Cardiac septum (tissue), 1 donor: ENCODE results near the gene ZNF688. TPM values are rescaled to one million over a fixed set of nuclear protein-coding genes. Genes with fewer than 3 reads are reported as not detected.
"Not testable (repeated sequence)": the region's sequence is repeated elsewhere in the genome, so short reads cannot be mapped to it uniquely, and the experiment has no call there.

Source experiments
- DNase-seq: peaks from one replicate; pipeline ENCODE4 v3.0.0-alpha.2; 2020; ENCODE audit warnings: low spot score
- intact Hi-C: fragments of 100-400 bp; cut with DNase I; formaldehyde crosslinking; loops from one replicate; pipeline ENCODE4 v1.14.0; 2022
- total RNA-seq: library from RNA; stranded (reverse); fragmentation: NEBNext Ultra II Directional; extraction: Animal tissue kit (Norgen Biotek cat#: 25700); gene quantifications from one replicate; pipeline ENCODE4 v1.2.1, GENCODE V29; 2021
- donor health status: DM: no; HTN: no; CAD: no.

ZNF688 gene
- total RNA-seq, 1 donor from 2014 or later: 12.1 TPM

DNA sequence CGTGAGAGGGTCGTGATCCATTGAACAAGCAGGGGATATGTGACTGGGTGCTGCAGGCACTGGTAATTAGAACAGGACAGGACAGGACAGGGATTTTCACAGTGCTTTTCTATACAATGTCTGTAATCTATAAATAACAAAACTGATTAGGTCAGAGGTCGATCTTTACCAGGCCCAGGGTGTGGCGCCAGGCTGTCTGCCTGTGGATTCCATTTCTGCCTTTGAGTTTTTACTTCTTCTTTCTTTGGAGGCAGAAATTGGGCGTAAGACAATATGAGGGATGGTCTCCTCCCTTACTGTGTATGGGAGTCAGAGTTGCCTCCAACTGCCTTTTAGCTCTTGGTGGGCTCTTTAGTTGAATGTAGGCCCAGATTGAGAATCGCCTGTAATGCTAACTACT is 11.8 kb downstream of the ZNF688 start:
- no peak for DNase-seq
- intact Hi-C loops: loop anchor here (2.0 kb wide), 1 partner anchor 69 kb away; no protein-coding TSS in a partner anchor

GRCh38 chr16:30558789-30559377 is 12.6 kb downstream of the ZNF688 start:
- DNase-seq: no peak
- intact Hi-C loops: loop anchor here (1.0 to 2.0 kb wide), 3 partner anchors 12 to 70 kb away; partner anchors contain the start of gene ZNF688

DNA sequence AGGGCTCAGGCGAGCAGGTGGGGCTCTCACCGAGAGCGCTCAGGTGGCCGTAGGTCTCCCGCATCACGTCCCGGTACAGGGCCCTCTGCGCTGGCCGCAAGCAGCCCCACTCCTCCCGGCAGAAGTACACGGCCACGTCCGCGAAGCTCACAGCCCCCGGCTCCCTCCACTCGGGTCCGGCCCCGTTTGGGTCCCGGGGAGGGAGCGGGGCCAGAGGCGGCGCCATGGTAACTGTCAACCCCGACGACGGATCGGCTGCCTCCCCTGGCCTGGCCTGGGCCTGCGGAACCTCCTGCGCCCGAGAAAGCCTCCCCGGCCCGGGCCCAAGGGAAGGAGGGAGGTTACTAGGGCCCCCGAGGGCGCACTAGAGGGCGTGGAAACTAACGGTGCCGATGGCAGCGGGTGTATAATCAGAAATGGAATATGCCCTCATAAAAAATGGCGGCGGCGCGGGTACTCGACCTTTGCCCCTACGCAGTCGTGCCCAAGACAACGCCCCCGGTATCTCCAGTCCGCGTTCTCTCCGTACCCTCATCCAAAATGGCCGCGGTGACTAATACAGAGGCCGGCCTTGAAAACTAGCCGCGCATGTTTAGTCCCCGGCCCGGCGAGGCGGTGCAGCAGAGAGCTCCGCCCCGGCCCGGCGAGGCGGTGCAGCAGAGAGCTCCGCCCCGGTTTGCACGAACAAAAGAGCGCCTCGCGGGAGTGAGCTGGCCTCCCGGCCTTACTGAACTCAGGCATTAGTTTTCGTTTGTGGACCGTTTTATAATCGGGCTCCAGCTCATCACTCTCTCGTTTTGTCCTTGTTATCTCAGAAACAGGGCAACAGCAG is 13.3 kb downstream of the ZNF688 start, which contains the start of gene ZNF764:
Gene ZNF764 (minus strand): TSS at position 418 of the 832 bp plus-strand sequence. CDS start 192 bp downstream, at position 226.
- DNase-seq: peak; percentile 100
- intact Hi-C loops: loop anchor here (1.0 to 2.0 kb wide), 3 partner anchors 13 to 71 kb away; partner anchors contain the start of gene ZNF688

GRCh38 chr16:30557707-30557956 is 13.9 kb downstream of the ZNF688 start:
- intact Hi-C loops: no loop called here
- DNase-seq: no peak

GRCh38 chr16:30556125-30556473 is 15.4 kb downstream of the ZNF688 start:
- intact Hi-C loops: no loop called here
- no peak for DNase-seq

GRCh38 chr16:30555315-30556124 is 16.0 kb downstream of the ZNF688 start:
- intact Hi-C loops: no loop called here
- no peak for DNase-seq

- intact Hi-C loops: no loop called here
These were observed 16.8 kb downstream of the ZNF688 start for GRCh38 chr16:30554557-30555314.

DNA sequence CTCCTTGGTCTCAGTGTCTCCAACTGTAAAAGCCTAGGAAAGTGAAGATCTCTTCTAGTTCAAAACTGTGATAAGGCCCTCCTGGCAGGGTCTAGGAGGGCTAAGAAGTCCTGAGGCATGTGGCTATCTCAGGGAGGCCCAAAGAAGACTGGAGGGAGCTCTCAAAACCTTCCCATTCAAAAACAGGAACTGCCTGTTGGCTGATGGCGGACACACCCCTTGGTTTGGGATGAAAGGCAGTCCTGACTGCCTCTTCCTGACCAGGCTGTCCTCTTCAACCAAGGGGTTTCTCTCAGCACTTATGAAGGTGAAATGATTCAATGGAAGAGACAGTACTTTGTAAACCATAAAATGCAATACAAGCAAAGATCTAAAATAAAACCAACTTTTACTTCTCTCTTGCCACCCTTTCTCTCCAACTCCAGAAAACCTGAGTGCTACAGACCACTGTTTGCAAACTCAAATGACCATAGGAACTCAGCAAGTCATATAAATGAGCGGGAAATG is 18.1 kb downstream of the ZNF688 start:
- intact Hi-C loops: no loop called here
- no peak for DNase-seq

More at GRCh38 chr16:30554557-30555314, 16.8 kb downstream of the ZNF688 start:
- DNase-seq: no peak

GRCh38 chr16:30552956-30553355 is 18.6 kb downstream of the ZNF688 start:
- no peak for DNase-seq
- intact Hi-C loops: no loop called here

GRCh38 chr16:30551781-30552180 is 19.7 kb downstream of the ZNF688 start:
- intact Hi-C loops: no loop called here
- no peak for DNase-seq

- DNase-seq: no peak
- intact Hi-C loops: no loop called here
These were observed 22.9 kb downstream of the ZNF688 start for GRCh38 chr16:30548416-30549253.

DNA sequence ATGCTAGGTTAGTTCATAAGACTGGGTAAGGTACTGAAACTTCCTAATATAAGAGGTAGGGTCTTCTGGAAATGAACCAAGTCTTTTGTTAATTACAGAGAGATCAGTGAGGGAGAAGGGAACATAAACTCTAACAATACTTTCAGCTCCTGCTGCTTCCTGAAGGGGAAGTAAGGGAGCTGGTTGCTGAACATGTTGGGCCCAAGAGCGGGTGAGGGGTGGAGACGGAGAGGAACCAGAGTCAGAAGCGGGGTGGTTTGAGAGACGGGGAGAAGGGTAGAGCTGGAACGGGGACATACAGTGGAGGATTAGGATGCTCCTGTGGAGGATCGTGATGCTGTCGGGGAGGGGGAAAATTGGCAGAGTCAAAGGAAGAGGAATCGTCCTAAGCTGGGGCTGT is 25.4 kb downstream of the ZNF688 start:
- DNase-seq: no peak
- intact Hi-C loops: no loop called here

- no peak for DNase-seq
- intact Hi-C loops: no loop called here
These were observed 28.4 kb downstream of the ZNF688 start for GRCh38 chr16:30543067-30543466.

DNA sequence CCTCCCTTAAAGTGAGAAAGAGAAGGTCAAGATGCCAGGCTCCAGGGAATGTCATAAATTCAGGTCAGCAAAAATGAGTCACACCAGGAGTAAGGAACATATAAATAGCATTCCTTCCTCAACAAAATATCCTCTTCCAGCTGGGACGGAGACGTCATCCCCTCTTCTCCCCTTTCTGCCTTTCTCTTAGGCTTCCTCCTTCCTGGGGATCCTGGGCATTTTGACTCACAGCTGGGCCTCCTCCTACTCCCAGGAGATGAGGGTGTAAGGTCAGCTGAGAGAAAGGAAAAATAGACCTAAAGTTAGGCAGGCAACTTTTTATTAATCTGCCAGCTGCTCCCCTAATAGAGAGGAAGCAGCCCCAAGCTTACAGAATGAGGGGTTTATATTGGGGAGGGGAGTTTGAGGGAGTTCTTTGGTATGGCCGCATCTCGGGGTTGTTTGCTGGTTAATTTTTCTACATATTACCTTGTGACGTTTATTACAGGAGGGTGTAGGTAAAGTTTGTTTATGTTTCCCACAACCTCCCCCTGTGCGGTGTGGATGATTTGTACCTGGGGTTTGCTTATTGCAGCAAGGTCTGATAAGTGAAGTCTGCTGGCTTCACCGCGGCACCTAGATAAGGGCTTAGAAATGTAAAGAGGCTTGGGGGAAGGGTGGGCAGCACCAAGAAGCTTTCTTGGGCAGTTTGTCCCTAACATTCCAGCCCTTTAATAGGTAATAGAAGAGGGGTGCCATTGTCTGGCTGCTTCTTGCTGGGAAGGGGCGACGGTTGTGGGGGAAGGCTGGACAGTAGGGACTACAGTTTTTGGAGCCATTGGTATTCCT is 29.8 kb downstream of the ZNF688 start:
- DNase-seq: no peak

DNA sequence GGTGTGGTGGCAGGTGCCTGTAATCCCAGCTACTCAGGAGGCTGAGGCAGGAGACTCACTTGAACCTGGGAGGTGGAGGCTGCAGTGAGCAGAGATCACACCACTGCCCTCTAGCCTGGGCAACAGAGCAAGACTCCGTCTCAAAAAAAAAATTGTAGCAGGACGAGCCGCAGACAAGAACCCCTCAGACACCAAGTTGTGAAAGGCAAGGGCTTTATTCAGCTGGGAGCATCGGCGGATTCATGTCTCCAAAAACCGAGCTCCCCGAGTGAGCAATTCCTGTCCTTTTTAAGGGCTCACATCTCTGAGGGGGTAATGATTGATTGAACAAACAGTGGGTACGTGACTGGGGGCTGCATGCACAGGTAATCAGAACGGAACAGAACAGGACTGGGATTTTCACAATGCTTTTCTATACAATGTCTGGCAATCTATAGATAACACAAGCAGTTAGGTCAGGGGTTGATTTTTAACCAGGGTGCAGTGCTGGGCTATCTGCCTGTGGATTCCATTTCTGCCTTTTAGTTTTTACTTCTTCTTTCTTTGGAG is 30.5 kb downstream of the ZNF688 start:
- DNase-seq, intact Hi-C loops: not testable (repeated sequence)

More for the DNA sequence above, 29.8 kb downstream of the ZNF688 start:
- intact Hi-C loops: no loop called here

DNA sequence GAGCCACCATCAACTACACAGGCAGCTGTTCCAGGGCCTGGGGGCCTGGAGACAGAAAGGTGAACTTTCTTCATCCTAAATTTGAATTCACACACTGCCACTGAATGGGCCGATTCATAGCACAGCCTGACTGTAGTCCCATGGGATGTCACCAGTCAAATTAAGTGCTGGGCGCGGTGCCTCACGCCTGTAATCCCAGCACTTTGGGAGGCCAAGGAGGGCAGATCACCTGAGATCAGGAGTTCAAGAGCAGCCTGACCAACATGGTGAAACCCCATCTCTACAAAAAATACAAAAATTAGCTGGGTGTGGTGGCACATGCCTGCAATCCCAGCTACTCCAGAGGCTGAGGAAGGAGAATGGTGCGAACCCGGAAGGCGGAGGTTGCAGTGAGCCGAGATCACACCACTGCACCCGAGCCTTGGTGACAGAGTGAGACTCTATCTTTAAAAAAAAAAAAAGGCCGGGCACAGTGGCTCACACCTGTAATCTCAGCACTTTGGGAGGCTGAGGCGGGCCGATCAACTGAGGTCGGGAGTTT is 31.5 kb downstream of the ZNF688 start:
- not testable (repeated sequence) for DNase-seq

More for the DNA sequence above, 31.5 kb downstream of the ZNF688 start:
- intact Hi-C loops: not testable (repeated sequence)
